Measurements from ENCODE around the gene GNG12. TPM values are rescaled to one million over a fixed set of nuclear protein-coding genes. Genes with fewer than 3 reads are reported as not detected.

Gene GNG12
- total and polyA plus RNA-seq, 9 of the 15 experiments (the other 6 are each of a cell fraction or from before 2014, with no cell fraction given), result 2.6 to 6.0 (median 4.1) TPM

GRCh38 chr1:67683766-67684525, 149.3 kb downstream of the GNG12 start:
- no peaks in the 10 kb centered on the region for H3K9me3 ChIP-seq (replicated peaks; ENCODE audit: control insufficient read depth, insufficient read depth, low read depth, low read length)
- FAIRE-seq (peak; percentile 82), DNase-seq (ENCODE audit: extremely low read depth in 1 of 4, low spot score in 3 of 4) (peak in 3 of 4 experiments; percentile 21 to 56 (median 25)), ATAC-seq (no peak)
- no TSS peak for BruUV-seq (replicated peaks)
- 0 out of 2 replicates have a peak, but pooled peaks cover 3% of the 10 kb centered on the region for H4K20me1 ChIP-seq (replicated peaks; ENCODE audit: control insufficient read depth, insufficient read depth, low read length)
- H3K27ac ChIP-seq (ENCODE audit: extremely low read depth, low read depth, low read length), result peak overlapping the region; percentile 87
- no peaks in the 10 kb centered on the region for H3K9me1 ChIP-seq (ENCODE audit: control insufficient read depth, insufficient read depth, low read length)
- 2% methylated on average over 8 of the region's 8 CpGs for WGBS (ENCODE audit: insufficient coverage, low coverage, missing lambda C conversion rate)
- in situ Hi-C loops (cut with MboI) (no loop called here), intact Hi-C loops (cut with micrococcal nuclease) (loop anchor here (2.0 to 10.0 kb wide), 2 partner anchors 37 to 249 kb away; partner anchors contain the start of gene SERBP1)
- POLR2A ChIA-PET, result interaction anchor here (0.8 to 6.3 kb wide), 22 partner anchors 8 to 184 kb away, joined by 3 to 62 read pairs (median 5); no protein-coding TSS in a partner anchor
- H3K4me1 ChIP-seq (replicated peaks in 1 of 2; ENCODE audit: control insufficient read depth in 2 of 2, insufficient read depth in 2 of 2, low read length in 2 of 2), result peaks cover 18 to 23% of the 10 kb centered on the region in 2 experiments; a peak in 4 of 5 replicates
- H3K4me3 ChIP-seq, result peak overlapping the region; percentile 93
- H3K36me3 ChIP-seq (ENCODE audit: control insufficient read depth, insufficient read depth, low read length), result peaks cover 28% of the 10 kb centered on the region
- H3K79me2 ChIP-seq (ENCODE audit: control insufficient read depth, insufficient read depth, low read length), result peaks cover 45% of the 10 kb centered on the region
- no peaks in the 10 kb centered on the region for H3K27me3 ChIP-seq (ENCODE audit: control insufficient read depth in 2 of 2, insufficient read depth in 2 of 2, low read length in 2 of 2)
- H3K9ac ChIP-seq (ENCODE audit: insufficient read depth in 1 of 2, low read depth in 2 of 2, low read length in 2 of 2), result peak overlapping the region; percentile 79 to 90; a peak in 3 of 4 replicates
- H2AFZ ChIP-seq (ENCODE audit: low read depth, low read length), result peak overlapping the region; percentile 82
- CTCF ChIA-PET (ENCODE audit: low intra/inter-chr PET ratio), result no interaction called here
- peak overlapping the region; percentile 86 for H3K4me2 ChIP-seq (ENCODE audit: insufficient read depth, low read length)
- 0 out of 2 replicates have a peak, but pooled peaks have one; percentile 2 for TF ChIP-seq NFIC (IDR thresholded peaks at IDR 0.05)
- TF ChIP-seq DPF2 (IDR thresholded peaks at IDR 0.05), result no peak; the same call in 1 of the 2 replicates
- no peak for TF ChIP-seq ZNF140 (CRISPR knock-in tag; IDR thresholded peaks at IDR 0.05)
- TF ChIP-seq TBP (optimal IDR thresholded peaks at IDR 0.05; ENCODE audit: low read depth, low read length), result no peak
- TF ChIP-seq ZNF707 (CRISPR knock-in tag; conservative IDR thresholded peaks at IDR 0.05), result 0 out of 2 replicates have a peak, but pooled peaks have one; percentile 28
- TF ChIP-seq STAG1 (CRISPR knock-in tag; IDR thresholded peaks at IDR 0.05; ENCODE audit: borderline replicate concordance), result no peak
- 0 out of 2 replicates have a peak, but pooled peaks have one; percentile 15 for TF ChIP-seq ETV1 (tag; conservative IDR thresholded peaks at IDR 0.05; ENCODE audit: low read depth)
- TF ChIP-seq DLX4 (CRISPR knock-in tag; IDR thresholded peaks at IDR 0.05), result no peak
- TF ChIP-seq, protein P1, sequence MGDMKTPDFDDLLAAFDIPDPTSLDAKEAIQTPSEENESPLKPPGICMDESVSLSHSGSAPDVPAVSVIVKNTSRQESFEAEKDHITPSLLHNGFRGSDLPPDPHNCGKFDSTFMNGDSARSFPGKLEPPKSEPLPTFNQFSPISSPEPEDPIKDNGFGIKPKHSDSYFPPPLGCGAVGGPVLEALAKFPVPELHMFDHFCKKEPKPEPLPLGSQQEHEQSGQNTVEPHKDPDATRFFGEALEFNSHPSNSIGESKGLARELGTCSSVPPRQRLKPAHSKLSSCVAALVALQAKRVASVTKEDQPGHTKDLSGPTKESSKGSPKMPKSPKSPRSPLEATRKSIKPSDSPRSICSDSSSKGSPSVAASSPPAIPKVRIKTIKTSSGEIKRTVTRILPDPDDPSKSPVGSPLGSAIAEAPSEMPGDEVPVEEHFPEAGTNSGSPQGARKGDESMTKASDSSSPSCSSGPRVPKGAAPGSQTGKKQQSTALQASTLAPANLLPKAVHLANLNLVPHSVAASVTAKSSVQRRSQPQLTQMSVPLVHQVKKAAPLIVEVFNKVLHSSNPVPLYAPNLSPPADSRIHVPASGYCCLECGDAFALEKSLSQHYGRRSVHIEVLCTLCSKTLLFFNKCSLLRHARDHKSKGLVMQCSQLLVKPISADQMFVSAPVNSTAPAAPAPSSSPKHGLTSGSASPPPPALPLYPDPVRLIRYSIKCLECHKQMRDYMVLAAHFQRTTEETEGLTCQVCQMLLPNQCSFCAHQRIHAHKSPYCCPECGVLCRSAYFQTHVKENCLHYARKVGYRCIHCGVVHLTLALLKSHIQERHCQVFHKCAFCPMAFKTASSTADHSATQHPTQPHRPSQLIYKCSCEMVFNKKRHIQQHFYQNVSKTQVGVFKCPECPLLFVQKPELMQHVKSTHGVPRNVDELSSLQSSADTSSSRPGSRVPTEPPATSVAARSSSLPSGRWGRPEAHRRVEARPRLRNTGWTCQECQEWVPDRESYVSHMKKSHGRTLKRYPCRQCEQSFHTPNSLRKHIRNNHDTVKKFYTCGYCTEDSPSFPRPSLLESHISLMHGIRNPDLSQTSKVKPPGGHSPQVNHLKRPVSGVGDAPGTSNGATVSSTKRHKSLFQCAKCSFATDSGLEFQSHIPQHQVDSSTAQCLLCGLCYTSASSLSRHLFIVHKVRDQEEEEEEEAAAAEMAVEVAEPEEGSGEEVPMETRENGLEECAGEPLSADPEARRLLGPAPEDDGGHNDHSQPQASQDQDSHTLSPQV (IDR thresholded peaks at IDR 0.05), result peak; percentile 46; the same call in 1 of the 2 replicates
- TF ChIP-seq LEF1 (IDR thresholded peaks at IDR 0.05), result no peak; the same call in 1 of the 2 replicates
- TF ChIP-seq SMARCE1 (IDR thresholded peaks at IDR 0.05), result peak; percentile 14; the same call in 1 of the 2 replicates
- no peak for TF ChIP-seq SRSF9 (IDR thresholded peaks at IDR 0.05; ENCODE audit: borderline replicate concordance, low read depth, low read length)
- no peak for TF ChIP-seq CBFA2T2 (conservative IDR thresholded peaks at IDR 0.05)
- TF ChIP-seq, protein P2, sequence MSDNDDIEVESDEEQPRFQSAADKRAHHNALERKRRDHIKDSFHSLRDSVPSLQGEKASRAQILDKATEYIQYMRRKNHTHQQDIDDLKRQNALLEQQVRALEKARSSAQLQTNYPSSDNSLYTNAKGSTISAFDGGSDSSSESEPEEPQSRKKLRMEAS (CRISPR knock-in tag; IDR thresholded peaks at IDR 0.05), result no peak
- TF ChIP-seq TAF1 (IDR thresholded peaks at IDR 0.05; ENCODE audit: control insufficient read depth, extremely low read depth, insufficient read depth, low read length, severe bottlenecking), result no peak
- 0 out of 2 replicates have a peak, but pooled peaks have one; percentile 30 for TF ChIP-seq ZNF24 (IDR thresholded peaks at IDR 0.05)
- TF ChIP-seq SUPT5H (IDR thresholded peaks at IDR 0.05), result peak; percentile 33; the same call in 1 of the 2 replicates
- TF ChIP-seq NFE2L1 (tag; IDR thresholded peaks at IDR 0.05; ENCODE audit: borderline replicate concordance, low read depth), result no peak

All from K562 (cell line).